Stimulated activated memory B cell treated with anti-CD40 and anti-IgM and Interleukin-4, amounts not matched to agents 10 μg/mL and 1 μg/mL and 100 μg/mL, for 72 hours (primary cell): ENCODE results near the gene SOX21.

Source experiments
- ATAC-seq: fragments of 150-1000 bp; cut with Tn5 transposase; 2 replicates; pipeline ENCODE4 v1.10.0; 2021
- H3K27ac Mint-ChIP-seq: one replicate; pipeline ENCODE4 v1.8.0; 2022; ENCODE audit warnings: mild to moderate bottlenecking, mixed read lengths
- H3K27me3 Mint-ChIP-seq: one replicate; pipeline ENCODE4 v1.8.0; 2022; ENCODE audit warnings: mixed read lengths
- H3K36me3 Mint-ChIP-seq: one replicate; pipeline ENCODE4 v1.8.0; 2022; ENCODE audit warnings: mixed read lengths
- H3K4me1 Mint-ChIP-seq: one replicate; pipeline ENCODE4 v1.8.0; 2022; ENCODE audit warnings: mixed read lengths
- H3K4me3 Mint-ChIP-seq: one replicate; pipeline ENCODE4 v1.8.0; 2022; ENCODE audit warnings: mild to moderate bottlenecking, moderate library complexity, mixed read lengths
- H3K9me3 Mint-ChIP-seq: one replicate; pipeline ENCODE4 v1.8.0; 2022; ENCODE audit warnings: mixed read lengths

SOX21 gene

GRCh38 chr13:94673851-94674250 is 38.5 kb downstream of the SOX21 start:
- H3K36me3 Mint-ChIP-seq, result no peaks in the 10 kb centered on the region
- H3K4me1 Mint-ChIP-seq, result no peaks in the 10 kb centered on the region
- H3K27me3 Mint-ChIP-seq, result peaks cover 37% of the 10 kb centered on the region
- no peak overlapping the region for H3K4me3 Mint-ChIP-seq
- no peak for ATAC-seq
- H3K9me3 Mint-ChIP-seq, result peaks cover under 1% of the 10 kb centered on the region
- no peak overlapping the region for H3K27ac Mint-ChIP-seq

GRCh38 chr13:94672400-94672799 is 39.9 kb downstream of the SOX21 start:
- Mint-ChIP-seq H3K27me3 (peaks cover 33% of the 10 kb centered on the region), H3K36me3 (no peaks in the 10 kb centered on the region), H3K27ac (no peak overlapping the region), H3K4me3 (no peak overlapping the region), H3K9me3 (peaks cover 3% of the 10 kb centered on the region), H3K4me1 (peaks cover 2% of the 10 kb centered on the region)
- no peak for ATAC-seq

GRCh38 chr13:94667190-94667589 is 45.2 kb downstream of the SOX21 start:
- peaks cover 3% of the 10 kb centered on the region for H3K9me3 Mint-ChIP-seq
- H3K4me3 Mint-ChIP-seq, result no peak overlapping the region
- no peak for ATAC-seq
- peaks cover 40% of the 10 kb centered on the region for H3K27me3 Mint-ChIP-seq
- no peak overlapping the region for H3K27ac Mint-ChIP-seq
- peaks cover 5% of the 10 kb centered on the region for H3K4me1 Mint-ChIP-seq
- H3K36me3 Mint-ChIP-seq, result no peaks in the 10 kb centered on the region

DNA sequence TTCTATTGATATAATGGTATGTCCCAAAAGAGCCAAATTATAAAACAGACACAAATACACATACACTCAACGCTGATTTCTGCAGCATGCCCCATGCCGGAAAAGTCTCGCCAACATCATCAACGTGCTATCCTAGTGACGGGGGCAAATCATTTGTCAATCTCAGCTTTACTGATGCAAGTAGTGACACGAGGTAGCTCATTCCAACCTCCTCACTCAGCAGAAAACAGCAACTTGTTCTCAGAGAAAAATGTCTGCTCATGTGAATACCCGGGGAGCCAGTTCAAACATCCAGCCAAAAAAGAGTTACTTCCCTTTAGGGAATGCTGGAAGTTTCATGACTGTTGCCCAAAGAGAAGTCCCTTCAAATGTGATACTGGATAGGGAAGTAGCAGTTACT is 46.3 kb downstream of the SOX21 start:
- H3K36me3 Mint-ChIP-seq, result no peaks in the 10 kb centered on the region
- no peak for ATAC-seq
- no peak overlapping the region for H3K4me3 Mint-ChIP-seq
- peaks cover 3% of the 10 kb centered on the region for H3K9me3 Mint-ChIP-seq
- no peak overlapping the region for H3K27ac Mint-ChIP-seq
- peaks cover 5% of the 10 kb centered on the region for H3K4me1 Mint-ChIP-seq
- peaks cover 35% of the 10 kb centered on the region for H3K27me3 Mint-ChIP-seq

DNA sequence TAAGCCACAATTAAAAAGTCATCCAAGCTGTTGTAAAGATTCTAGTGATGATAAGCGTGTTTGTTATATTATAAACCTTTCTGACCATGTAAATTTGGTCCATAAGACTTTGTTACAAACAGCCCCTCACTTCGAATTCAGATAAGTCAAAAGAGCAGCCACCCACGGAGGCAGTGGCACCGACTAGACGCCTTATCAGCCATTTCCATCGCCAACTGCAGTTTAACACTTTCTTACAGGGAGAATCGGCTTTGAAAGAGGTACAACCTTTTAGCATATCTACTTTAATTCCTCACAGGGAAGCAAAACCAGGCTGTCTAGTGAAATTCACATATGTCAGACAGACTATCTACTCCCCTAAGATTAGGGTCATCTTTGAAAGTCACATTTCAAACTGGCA is 47.5 kb downstream of the SOX21 start:
- no peak overlapping the region for H3K27ac Mint-ChIP-seq
- peaks cover 3% of the 10 kb centered on the region for H3K9me3 Mint-ChIP-seq
- no peak overlapping the region for H3K4me3 Mint-ChIP-seq
- peaks cover 35% of the 10 kb centered on the region for H3K27me3 Mint-ChIP-seq
- peaks cover 5% of the 10 kb centered on the region for H3K4me1 Mint-ChIP-seq
- no peak for ATAC-seq
- no peaks in the 10 kb centered on the region for H3K36me3 Mint-ChIP-seq

- peaks cover 3% of the 10 kb centered on the region for H3K4me1 Mint-ChIP-seq
- peaks cover 38% of the 10 kb centered on the region for H3K27me3 Mint-ChIP-seq
- no peaks in the 10 kb centered on the region for H3K9me3 Mint-ChIP-seq
These were observed 49.9 kb downstream of the SOX21 start for GRCh38 chr13:94662274-94662945.

GRCh38 chr13:94661406-94661805 is 50.9 kb downstream of the SOX21 start:
- Mint-ChIP-seq H3K27ac (no peak overlapping the region), H3K27me3 (peaks cover 33% of the 10 kb centered on the region), H3K9me3 (no peaks in the 10 kb centered on the region), H3K36me3 (no peaks in the 10 kb centered on the region), H3K4me1 (no peaks in the 10 kb centered on the region), H3K4me3 (no peak overlapping the region)
- ATAC-seq, result no peak

More at GRCh38 chr13:94662274-94662945, 49.9 kb downstream of the SOX21 start:
- no peaks in the 10 kb centered on the region for H3K36me3 Mint-ChIP-seq
- no peak for ATAC-seq
- no peak overlapping the region for H3K4me3 Mint-ChIP-seq
- H3K27ac Mint-ChIP-seq, result no peak overlapping the region

- Mint-ChIP-seq H3K27ac (no peak overlapping the region), H3K36me3 (no peaks in the 10 kb centered on the region), H3K4me1 (no peaks in the 10 kb centered on the region), H3K4me3 (no peak overlapping the region), H3K9me3 (no peaks in the 10 kb centered on the region), H3K27me3 (peaks cover 28% of the 10 kb centered on the region)
- no peak for ATAC-seq
These were observed 51.5 kb downstream of the SOX21 start for GRCh38 chr13:94660695-94661326.
